Neuron (in vitro differentiated cells): ENCODE results near the gene TMEM38A.
"Not testable (repeated sequence)": the region's sequence is repeated elsewhere in the genome, so short reads cannot be mapped to it uniquely, and the experiment has no call there.

ENCODE experiments used
- H2AFZ ChIP-seq: one replicate; pipeline ENCODE4 v1.6.1; 2013; ENCODE audit warnings: low read depth, mild to moderate bottlenecking, inconsistent platforms, low read length, moderate library complexity
- H3K27me3 ChIP-seq: one replicate; pipeline ENCODE4 v1.6.1; 2013; ENCODE audit warnings: low read length; ENCODE audit not compliant: insufficient read depth
- H3K36me3 ChIP-seq: one replicate; pipeline ENCODE4 v1.6.1; 2013; ENCODE audit warnings: low read length; ENCODE audit not compliant: insufficient read depth
- H3K4me1 ChIP-seq: one replicate; pipeline ENCODE4 v1.6.1; 2013; ENCODE audit warnings: low read length; ENCODE audit not compliant: insufficient read depth
- H3K4me3 ChIP-seq: 2 replicates; pipeline ENCODE4 v1.5.1; 2013; ENCODE audit warnings: mild to moderate bottlenecking, low read length, moderate library complexity
- H3K9me3 ChIP-seq: one replicate; pipeline ENCODE4 v1.6.1; 2013; ENCODE audit warnings: low read length

Gene TMEM38A

GRCh38 chr19:16710870-16711269, 49.9 kb downstream of the TMEM38A start:
- H3K9me3 ChIP-seq, H3K4me1 ChIP-seq, H3K27me3 ChIP-seq, H3K4me3 ChIP-seq, H3K36me3 ChIP-seq, H2AFZ ChIP-seq: not testable (repeated sequence)

GRCh38 chr19:16712295-16712694, 51.4 kb downstream of the TMEM38A start:
- H3K9me3 ChIP-seq, H3K4me3 ChIP-seq, H3K4me1 ChIP-seq, H2AFZ ChIP-seq, H3K27me3 ChIP-seq, H3K36me3 ChIP-seq: not testable (repeated sequence)

GRCh38 chr19:16714702-16715287, 53.9 kb downstream of the TMEM38A start:
- Histone ChIP-seq H3K4me3 (no peak overlapping the region), H3K27me3 (no peaks in the 10 kb centered on the region), H3K4me1 (no peaks in the 10 kb centered on the region), H3K36me3 (no peaks in the 10 kb centered on the region), H3K9me3 (no peaks in the 10 kb centered on the region), H2AFZ (no peak overlapping the region)

- Histone ChIP-seq H2AFZ (no peak overlapping the region), H3K4me3 (no peak overlapping the region)
These were observed 54.7 kb downstream of the TMEM38A start for GRCh38 chr19:16715611-16716010.

GRCh38 chr19:16721051-16721450, 60.1 kb downstream of the TMEM38A start:
- no peak overlapping the region for H2AFZ ChIP-seq
- no peaks in the 10 kb centered on the region for H3K27me3 ChIP-seq
- no peak overlapping the region for H3K4me3 ChIP-seq
- no peaks in the 10 kb centered on the region for H3K36me3 ChIP-seq
- no peaks in the 10 kb centered on the region for H3K9me3 ChIP-seq
- H3K4me1 ChIP-seq, result no peaks in the 10 kb centered on the region

More at GRCh38 chr19:16715611-16716010, 54.7 kb downstream of the TMEM38A start:
- Histone ChIP-seq H3K4me1 (no peaks in the 10 kb centered on the region), H3K9me3 (no peaks in the 10 kb centered on the region), H3K36me3 (no peaks in the 10 kb centered on the region), H3K27me3 (no peaks in the 10 kb centered on the region)

GRCh38 chr19:16722591-16722990, 61.7 kb downstream of the TMEM38A start:
- H3K4me3 ChIP-seq, result no peak overlapping the region
- no peaks in the 10 kb centered on the region for H3K27me3 ChIP-seq
- no peak overlapping the region for H2AFZ ChIP-seq
- no peaks in the 10 kb centered on the region for H3K4me1 ChIP-seq
- no peaks in the 10 kb centered on the region for H3K9me3 ChIP-seq
- no peaks in the 10 kb centered on the region for H3K36me3 ChIP-seq

- no peaks in the 10 kb centered on the region for H3K4me1 ChIP-seq
- no peak overlapping the region for H2AFZ ChIP-seq
- no peak overlapping the region for H3K4me3 ChIP-seq
- H3K9me3 ChIP-seq, result no peaks in the 10 kb centered on the region
- no peaks in the 10 kb centered on the region for H3K27me3 ChIP-seq
- H3K36me3 ChIP-seq, result no peaks in the 10 kb centered on the region
These were observed 66.0 kb downstream of the TMEM38A start for GRCh38 chr19:16726916-16727315.

- H3K36me3 ChIP-seq, H3K27me3 ChIP-seq, H3K4me3 ChIP-seq, H2AFZ ChIP-seq, H3K9me3 ChIP-seq: not testable (repeated sequence)
- peaks cover 14% of the 10 kb centered on the region for H3K4me1 ChIP-seq
These were observed 74.8 kb downstream of the TMEM38A start for GRCh38 chr19:16735650-16736266.

- H3K4me1 ChIP-seq, result peaks cover 14% of the 10 kb centered on the region
- H3K27me3 ChIP-seq, result no peaks in the 10 kb centered on the region
- H3K4me3 ChIP-seq, result no peak overlapping the region
- H3K36me3 ChIP-seq, result no peaks in the 10 kb centered on the region
- H2AFZ ChIP-seq, result no peak overlapping the region
- H3K9me3 ChIP-seq, result no peaks in the 10 kb centered on the region
These were observed 75.8 kb downstream of the TMEM38A start for GRCh38 chr19:16736709-16737108.

GRCh38 chr19:16737911-16738310, 77.0 kb downstream of the TMEM38A start:
- Histone ChIP-seq H2AFZ (no peak overlapping the region), H3K4me3 (no peak overlapping the region), H3K27me3 (no peaks in the 10 kb centered on the region), H3K9me3 (no peaks in the 10 kb centered on the region), H3K36me3 (no peaks in the 10 kb centered on the region), H3K4me1 (peaks cover 10% of the 10 kb centered on the region)

- Histone ChIP-seq H3K27me3 (no peaks in the 10 kb centered on the region), H3K9me3 (no peaks in the 10 kb centered on the region), H2AFZ (no peak overlapping the region), H3K36me3 (no peaks in the 10 kb centered on the region), H3K4me3 (no peak overlapping the region), H3K4me1 (peaks cover 3% of the 10 kb centered on the region)
These were observed 78.6 kb downstream of the TMEM38A start for GRCh38 chr19:16739546-16739945.
